Nephron (organoid): ENCODE data around the gene GRM2.

Experiments
- H3K27ac Mint-ChIP-seq, 3 experiments: 2 replicates each; pipeline ENCODE4 v1.8.0; 2020; ENCODE audit warnings: mixed read lengths in 3 of 3, mild to moderate bottlenecking in 2 of 3, moderate library complexity in 1 of 3
- H3K27me3 Mint-ChIP-seq: 2 replicates; pipeline ENCODE4 v1.8.0; 2021; ENCODE audit warnings: low read depth, mild to moderate bottlenecking, moderate library complexity, mixed read lengths
- H3K36me3 Mint-ChIP-seq: 2 replicates; pipeline ENCODE4 v1.8.0; 2020; ENCODE audit warnings: low read depth, mixed read lengths
- H3K4me1 Mint-ChIP-seq: 2 replicates; pipeline ENCODE4 v1.8.0; 2020; ENCODE audit warnings: mixed read lengths
- H3K4me3 Mint-ChIP-seq, 3 experiments: 2 replicates each; pipeline ENCODE4 v1.8.0; 2020; ENCODE audit warnings: mild to moderate bottlenecking in 3 of 3, mixed read lengths in 3 of 3, moderate library complexity in 2 of 3
- H3K9me3 Mint-ChIP-seq: 2 replicates; pipeline ENCODE4 v1.8.0; 2020; ENCODE audit warnings: mixed read lengths
- TF ChIP-seq, protein P1 (sequence below), 3 experiments: fragments of 200-600 bp; sonication (generic); IDR thresholded peaks; one replicate each; pipeline ENCODE4 v1.5.0; 2021; ENCODE audit warnings: antibody characterized with exemption in 3 of 3; ENCODE audit not compliant: unreplicated experiment in 3 of 3

The GRM2 gene

DNA sequence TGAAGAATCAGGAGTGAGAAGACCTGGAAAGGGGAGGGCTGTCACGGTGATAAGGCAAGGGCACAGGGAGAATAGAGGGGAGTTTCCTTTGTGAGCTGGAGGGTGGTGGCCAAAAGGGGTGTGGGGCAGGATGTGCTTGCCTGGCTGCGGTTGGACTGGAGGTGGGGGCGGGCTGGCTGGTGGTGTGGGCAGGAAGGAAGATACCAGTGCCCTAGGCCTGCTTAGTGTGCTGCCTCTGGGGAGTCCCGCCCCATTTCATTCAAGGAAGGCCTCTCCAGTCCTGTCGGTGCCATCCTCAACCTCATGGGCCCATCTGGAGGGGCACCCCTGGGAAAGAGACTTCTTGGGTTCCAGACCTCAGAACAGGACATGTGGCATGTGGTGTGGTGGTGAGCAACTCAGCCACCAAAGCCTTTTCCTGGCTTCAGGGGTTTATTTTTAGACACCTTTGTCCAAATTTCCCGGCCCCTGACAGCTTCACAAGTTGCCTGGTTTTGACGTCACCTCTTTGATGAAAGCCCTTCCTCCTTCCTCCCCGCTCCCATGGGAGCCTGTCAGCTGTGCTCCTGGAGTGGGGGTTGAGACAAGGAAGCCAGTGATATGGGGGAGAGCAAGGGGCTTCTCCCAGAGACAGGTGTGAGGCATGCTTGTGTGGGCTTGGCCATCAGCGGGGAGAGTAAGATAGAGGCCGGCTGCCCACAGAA lies 20.2 kb upstream of the GRM2 start:
- Mint-ChIP-seq H3K4me1 (peaks cover 33% of the 10 kb centered on the region), H3K9me3 (no peaks in the 10 kb centered on the region), H3K36me3 (peaks cover 19% of the 10 kb centered on the region), H3K27ac (peak overlapping the region in 2 of 3 experiments; percentile 48 to 57), H3K4me3 (peak overlapping the region in 1 of 3 experiments; percentile 51), H3K27me3 (no peaks in the 10 kb centered on the region)
- TF ChIP-seq, protein P1, sequence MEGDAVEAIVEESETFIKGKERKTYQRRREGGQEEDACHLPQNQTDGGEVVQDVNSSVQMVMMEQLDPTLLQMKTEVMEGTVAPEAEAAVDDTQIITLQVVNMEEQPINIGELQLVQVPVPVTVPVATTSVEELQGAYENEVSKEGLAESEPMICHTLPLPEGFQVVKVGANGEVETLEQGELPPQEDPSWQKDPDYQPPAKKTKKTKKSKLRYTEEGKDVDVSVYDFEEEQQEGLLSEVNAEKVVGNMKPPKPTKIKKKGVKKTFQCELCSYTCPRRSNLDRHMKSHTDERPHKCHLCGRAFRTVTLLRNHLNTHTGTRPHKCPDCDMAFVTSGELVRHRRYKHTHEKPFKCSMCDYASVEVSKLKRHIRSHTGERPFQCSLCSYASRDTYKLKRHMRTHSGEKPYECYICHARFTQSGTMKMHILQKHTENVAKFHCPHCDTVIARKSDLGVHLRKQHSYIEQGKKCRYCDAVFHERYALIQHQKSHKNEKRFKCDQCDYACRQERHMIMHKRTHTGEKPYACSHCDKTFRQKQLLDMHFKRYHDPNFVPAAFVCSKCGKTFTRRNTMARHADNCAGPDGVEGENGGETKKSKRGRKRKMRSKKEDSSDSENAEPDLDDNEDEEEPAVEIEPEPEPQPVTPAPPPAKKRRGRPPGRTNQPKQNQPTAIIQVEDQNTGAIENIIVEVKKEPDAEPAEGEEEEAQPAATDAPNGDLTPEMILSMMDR (IDR thresholded peaks at IDR 0.05; ENCODE audit: unreplicated experiment in 3 of 3): no peak

DNA sequence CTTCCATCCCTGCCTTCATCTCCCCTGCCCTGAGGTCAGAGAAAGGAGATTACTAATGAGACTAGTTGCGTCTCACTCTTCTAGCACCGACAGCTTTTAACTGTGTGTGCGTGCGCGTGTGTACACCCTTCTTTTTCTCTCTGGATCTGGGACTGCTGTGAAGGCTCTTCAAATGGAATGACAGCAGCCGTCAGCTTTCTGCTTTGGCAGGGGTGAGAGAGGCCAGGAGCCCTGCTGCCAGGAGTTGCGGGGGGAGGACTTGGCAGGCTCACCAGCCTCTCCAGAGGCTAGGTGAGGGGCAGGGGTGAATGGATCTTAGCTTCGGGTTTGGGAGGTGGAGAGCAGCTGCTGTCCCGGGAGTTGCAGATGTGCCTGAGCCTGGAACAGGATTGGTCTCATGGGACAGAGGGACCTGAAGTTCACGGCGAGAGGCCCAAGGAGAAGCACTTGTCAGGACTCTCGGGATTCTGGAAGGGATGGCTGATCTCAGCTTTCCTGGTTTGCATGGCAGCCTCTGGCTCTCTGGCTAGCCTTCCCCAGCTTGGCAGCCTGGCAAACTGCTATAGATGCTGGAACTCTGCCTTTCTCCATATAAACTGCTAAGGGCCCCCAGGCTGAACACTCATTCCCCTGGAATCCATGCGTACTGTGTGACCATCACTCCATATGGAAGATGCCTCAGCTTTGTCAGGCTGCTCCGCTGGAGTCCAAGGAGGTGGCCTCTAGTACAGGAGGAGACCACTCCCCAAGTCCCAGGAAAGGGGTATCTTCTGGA lies 19.2 kb upstream of the GRM2 start:
- no peak overlapping the region for H3K4me3 Mint-ChIP-seq
- H3K9me3 Mint-ChIP-seq: no peaks in the 10 kb centered on the region
- H3K36me3 Mint-ChIP-seq: peaks cover 15% of the 10 kb centered on the region
- no peaks in the 10 kb centered on the region for H3K27me3 Mint-ChIP-seq
- peak overlapping the region in 1 of 3 experiments; percentile 57 for H3K27ac Mint-ChIP-seq
- peaks cover 28% of the 10 kb centered on the region for H3K4me1 Mint-ChIP-seq
- TF ChIP-seq, protein P1 (IDR thresholded peaks at IDR 0.05; ENCODE audit: unreplicated experiment in 3 of 3): no peak

- Mint-ChIP-seq H3K4me3 (no peak overlapping the region), H3K4me1 (peaks cover 28% of the 10 kb centered on the region)
- TF ChIP-seq, protein P1 (IDR thresholded peaks at IDR 0.05; ENCODE audit: unreplicated experiment in 3 of 3): no peak
These were observed 18.7 kb upstream of the GRM2 start for GRCh38 chr3:51688206-51688600.

GRCh38 chr3:51691021-51691420 lies 15.8 kb upstream of the GRM2 start:
- Mint-ChIP-seq H3K36me3 (peaks cover 4% of the 10 kb centered on the region), H3K27ac (no peak overlapping the region), H3K9me3 (no peaks in the 10 kb centered on the region), H3K4me3 (no peak overlapping the region), H3K4me1 (peaks cover 17% of the 10 kb centered on the region), H3K27me3 (no peaks in the 10 kb centered on the region)
- TF ChIP-seq, protein P1 (IDR thresholded peaks at IDR 0.05; ENCODE audit: unreplicated experiment in 3 of 3): no peak

More at GRCh38 chr3:51688206-51688600, 18.7 kb upstream of the GRM2 start:
- Mint-ChIP-seq H3K36me3 (peaks cover 15% of the 10 kb centered on the region), H3K9me3 (no peaks in the 10 kb centered on the region), H3K27ac (no peak overlapping the region), H3K27me3 (no peaks in the 10 kb centered on the region)

DNA sequence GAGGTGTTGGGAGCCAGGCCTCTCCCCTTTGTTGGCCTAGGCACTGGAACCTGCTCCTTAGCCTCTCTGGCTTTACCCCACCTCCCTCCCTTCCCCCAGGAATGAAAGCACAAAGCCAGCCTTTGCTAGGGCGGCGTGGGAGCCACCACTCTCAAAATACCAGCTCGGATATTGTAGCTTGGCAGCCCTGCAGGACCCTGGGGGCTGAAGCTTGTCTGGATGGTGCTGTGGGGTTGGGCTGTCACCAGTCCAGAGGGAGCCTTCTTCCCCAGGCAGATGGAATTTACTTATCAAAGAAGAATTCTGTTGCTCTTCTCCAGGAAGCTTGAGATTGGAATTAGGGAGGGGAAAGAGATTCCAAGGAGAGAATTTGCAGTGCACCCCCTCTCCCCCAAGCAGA lies 14.9 kb upstream of the GRM2 start:
- no peaks in the 10 kb centered on the region for H3K27me3 Mint-ChIP-seq
- H3K9me3 Mint-ChIP-seq: no peaks in the 10 kb centered on the region
- TF ChIP-seq, protein P1 (IDR thresholded peaks at IDR 0.05; ENCODE audit: unreplicated experiment in 3 of 3): no peak
- no peaks in the 10 kb centered on the region for H3K36me3 Mint-ChIP-seq
- H3K4me1 Mint-ChIP-seq: peaks cover 10% of the 10 kb centered on the region
- no peak overlapping the region for H3K27ac Mint-ChIP-seq
- no peak overlapping the region for H3K4me3 Mint-ChIP-seq
